ENCODE measurements around the gene SLF2. TPM values are rescaled to one million over a fixed set of nuclear protein-coding genes. Genes with fewer than 3 reads are reported as not detected.

SLF2 gene
- total and polyA plus RNA-seq, 2 of the 13 experiments (the other 11 are each of a cell fraction or from before 2014, with no cell fraction given) = 12.2 to 48.1 TPM

DNA sequence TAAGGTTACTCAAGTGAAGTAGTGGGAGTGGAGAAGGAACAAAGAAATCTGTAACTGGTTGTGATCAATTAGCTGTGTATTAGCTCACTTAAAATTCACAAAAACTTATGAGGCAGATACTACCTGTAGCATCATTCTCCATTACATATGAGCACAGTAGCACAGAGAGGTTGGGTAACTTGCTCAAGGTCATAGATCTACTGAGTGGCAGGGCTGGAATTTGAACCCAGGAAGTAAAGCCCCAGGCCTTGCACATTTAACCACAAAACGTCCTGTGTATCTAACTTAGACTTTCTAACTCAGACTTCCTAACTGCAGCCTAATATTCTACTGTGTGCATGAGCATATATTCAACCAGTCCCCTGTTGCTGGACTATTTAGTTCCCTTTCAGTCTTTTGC is 5.6 kb upstream of the SLF2 start (continued):
- TF ChIP-seq HMGXB4 (CRISPR knock-in tag; IDR thresholded peaks at IDR 0.05; ENCODE audit: borderline replicate concordance in 1 of 2, low read depth in 1 of 2) (peak in 1 of 2 experiments; percentile 37; a peak in 1 of 4 replicates), ATAD3A (CRISPR knock-in tag; IDR thresholded peaks at IDR 0.05) (no peak), ZNF441 (CRISPR knock-in tag; IDR thresholded peaks at IDR 0.05; ENCODE audit: borderline replicate concordance) (0 out of 2 replicates have a peak, but pooled peaks have one; percentile 24), ZNF530 (CRISPR knock-in tag; IDR thresholded peaks at IDR 0.05; ENCODE audit: low read depth) (no peak), DPF2 (CRISPR knock-in tag; IDR thresholded peaks at IDR 0.05; ENCODE audit: borderline replicate concordance, low read depth) (no peak), ZBTB49 (CRISPR knock-in tag; IDR thresholded peaks at IDR 0.05; ENCODE audit: borderline replicate concordance) (no peak), REL (CRISPR knock-in tag; conservative IDR thresholded peaks at IDR 0.05) (no peak), CHD2 (IDR thresholded peaks at IDR 0.05; ENCODE audit: low read depth, low read length) (no peak), TBX2 (CRISPR knock-in tag; IDR thresholded peaks at IDR 0.05; ENCODE audit: borderline replicate concordance) (peak; percentile 58; the same call in 1 of the 2 replicates), RCOR2 (CRISPR knock-in tag; IDR thresholded peaks at IDR 0.05) (peak; percentile 88), ZNF362 (CRISPR knock-in tag; IDR thresholded peaks at IDR 0.05; ENCODE audit: borderline replicate concordance) (no peak), MIER2 (CRISPR knock-in tag; IDR thresholded peaks at IDR 0.05) (0 out of 2 replicates have a peak, but pooled peaks have one; percentile 19), ZNF558 (CRISPR knock-in tag; IDR thresholded peaks at IDR 0.05; ENCODE audit: borderline replicate concordance) (no peak), TCF12 (IDR thresholded peaks at IDR 0.05) (no peak), TCF12 (CRISPR knock-in tag; IDR thresholded peaks at IDR 0.05) (no peak), RXRA (CRISPR knock-in tag; IDR thresholded peaks at IDR 0.05) (no peak; the same call in 1 of the 2 replicates), PHF21A (CRISPR knock-in tag; IDR thresholded peaks at IDR 0.05) (peak; percentile 48; the same call in 1 of the 2 replicates), TRIM24 (CRISPR knock-in tag; IDR thresholded peaks at IDR 0.05) (no peak), CC2D1A (CRISPR knock-in tag; IDR thresholded peaks at IDR 0.05) (no peak), ETV6 (CRISPR knock-in tag; conservative IDR thresholded peaks at IDR 0.05) (no peak), DDIT3 (CRISPR knock-in tag; IDR thresholded peaks at IDR 0.05) (no peak)
- TF ChIP-seq, protein P1, sequence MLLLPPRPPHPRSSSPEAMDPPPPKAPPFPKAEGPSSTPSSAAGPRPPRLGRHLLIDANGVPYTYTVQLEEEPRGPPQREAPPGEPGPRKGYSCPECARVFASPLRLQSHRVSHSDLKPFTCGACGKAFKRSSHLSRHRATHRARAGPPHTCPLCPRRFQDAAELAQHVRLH (CRISPR knock-in tag; IDR thresholded peaks at IDR 0.05; ENCODE audit: borderline replicate concordance, low read depth) = 0 out of 2 replicates have a peak, but pooled peaks have one; percentile 43
- TF ChIP-seq, protein P2, sequence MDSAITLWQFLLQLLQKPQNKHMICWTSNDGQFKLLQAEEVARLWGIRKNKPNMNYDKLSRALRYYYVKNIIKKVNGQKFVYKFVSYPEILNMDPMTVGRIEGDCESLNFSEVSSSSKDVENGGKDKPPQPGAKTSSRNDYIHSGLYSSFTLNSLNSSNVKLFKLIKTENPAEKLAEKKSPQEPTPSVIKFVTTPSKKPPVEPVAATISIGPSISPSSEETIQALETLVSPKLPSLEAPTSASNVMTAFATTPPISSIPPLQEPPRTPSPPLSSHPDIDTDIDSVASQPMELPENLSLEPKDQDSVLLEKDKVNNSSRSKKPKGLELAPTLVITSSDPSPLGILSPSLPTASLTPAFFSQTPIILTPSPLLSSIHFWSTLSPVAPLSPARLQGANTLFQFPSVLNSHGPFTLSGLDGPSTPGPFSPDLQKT (CRISPR knock-in tag; IDR thresholded peaks at IDR 0.05; ENCODE audit: borderline replicate concordance) = no peak

All from HepG2 (cell line).